ENCODE data around the gene PRDX2. TPM values are rescaled to one million over a fixed set of nuclear protein-coding genes. Genes with fewer than 3 reads are reported as not detected.

The PRDX2 gene
- total and polyA plus RNA-seq, 2 of the 4 experiments (the other 2 are of a cell fraction), result 371 to 378 TPM

DNA sequence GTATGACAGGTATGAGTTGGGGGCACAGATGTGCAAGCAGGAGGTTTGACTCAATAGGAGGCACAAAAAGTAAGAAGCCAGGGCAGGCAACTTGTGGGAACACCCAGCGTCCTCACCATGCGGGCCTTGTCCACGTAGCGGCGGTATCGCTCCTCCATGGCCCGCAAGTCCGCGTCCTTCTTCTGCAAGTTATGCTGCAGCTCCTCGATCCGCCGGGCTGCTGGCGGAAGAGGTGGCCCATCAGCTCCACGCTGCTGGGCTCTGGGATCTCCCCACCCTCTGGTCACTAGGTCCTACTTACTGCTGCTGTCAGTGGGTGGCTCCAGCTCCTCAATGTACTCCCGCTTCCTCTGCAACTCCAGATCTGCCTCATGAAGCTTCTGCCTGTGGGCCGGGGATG is 36.9 kb downstream of the PRDX2 start:
- no peak overlapping the region for H3K14ac ChIP-seq (replicated peaks; ENCODE audit: low read depth, low read length)
- H3K23ac ChIP-seq (ENCODE audit: low read depth, low read length), result no peak overlapping the region
- ATAC-seq (ENCODE audit: low read depth) (no peak), DNase-seq (no peak)
- in situ Hi-C loops (cut with MboI; ENCODE audit: low sequenced_read_pairs) (loop anchor here (5.0 kb wide), 1 partner anchor 38 kb away; the partner anchor contains the start of genes PRDX2 and THSD8), intact Hi-C loops (cut with micrococcal nuclease) (no loop called here), dilution Hi-C loops (cut with HindIII; ENCODE audit: low sequenced_read_pairs, unreplicated experiment) (no loop called here)
- H3K79me1 ChIP-seq (ENCODE audit: low read depth in 1 of 2, low read length in 2 of 2), result no peaks in the 10 kb centered on the region
- no peaks in the 10 kb centered on the region for H3K9me3 ChIP-seq (ENCODE audit: control insufficient read depth, insufficient read depth, low read length)
- no peak overlapping the region for H3K56ac ChIP-seq (ENCODE audit: extremely low read depth, insufficient read depth, low read length)
- ChIA-PET POLR2A (ENCODE audit: unreplicated experiment) (interaction anchor here (1.1 kb wide), 1 partner anchor 79 kb away, joined by 10 read pairs; no protein-coding TSS in a partner anchor), CTCF (interaction anchor here (0.7 to 1.4 kb wide), 4 partner anchors 27 to 84 kb away, joined by 3 read pairs; no protein-coding TSS in a partner anchor)
- no peaks in the 10 kb centered on the region for H3K4me1 ChIP-seq (ENCODE audit: control insufficient read depth, insufficient read depth, low read length)
- peaks cover 5% of the 10 kb centered on the region; the same call in 1 of the 2 replicates for H4K20me1 ChIP-seq (ENCODE audit: insufficient read depth, low read length)
- no peak overlapping the region for H3K9ac ChIP-seq (ENCODE audit: low read depth, low read length)
- H4K91ac ChIP-seq (ENCODE audit: insufficient read depth, low read depth, low read length), result no peak overlapping the region
- no peaks in the 10 kb centered on the region for H3K9me1 ChIP-seq (ENCODE audit: insufficient read depth, low read length)
- no peak overlapping the region for H3K4me2 ChIP-seq (ENCODE audit: low read depth, low read length)
- no peak overlapping the region for H2AK5ac ChIP-seq (ENCODE audit: low read depth, low read length)
- no peak overlapping the region for H2BK20ac ChIP-seq (ENCODE audit: low read depth, low read length)
- H2AFZ ChIP-seq (replicated peaks; ENCODE audit: low read length, poor library complexity), result no peak overlapping the region
- H4K5ac ChIP-seq (ENCODE audit: low read depth, low read length), result no peak overlapping the region
- H2BK5ac ChIP-seq (ENCODE audit: low read depth, low read length, poor library complexity, severe bottlenecking), result no peak overlapping the region
- H3K18ac ChIP-seq (ENCODE audit: low read depth, low read length), result no peak overlapping the region
- H3K27ac ChIP-seq (ENCODE audit: insufficient read depth, low read length), result no peak overlapping the region
- TF ChIP-seq ELK1 (IDR thresholded peaks at IDR 0.05; ENCODE audit: borderline replicate concordance, low read depth, low read length) (no peak), SMC3 (IDR thresholded peaks at IDR 0.05; ENCODE audit: low read depth, low read length) (no peak), RAD21 (IDR thresholded peaks at IDR 0.05; ENCODE audit: low read length) (no peak), BHLHE40 (IDR thresholded peaks at IDR 0.05; ENCODE audit: low read depth, low read length) (no peak), RFX5 (IDR thresholded peaks at IDR 0.05; ENCODE audit: low read depth, low read length) (no peak), MXI1 (IDR thresholded peaks at IDR 0.05; ENCODE audit: borderline replicate concordance, low read depth, low read length) (no peak), MAZ (IDR thresholded peaks at IDR 0.05; ENCODE audit: borderline replicate concordance, low read depth, low read length) (no peak), USF2 (IDR thresholded peaks at IDR 0.05; ENCODE audit: low read depth, low read length) (no peak), FOS (IDR thresholded peaks at IDR 0.05; ENCODE audit: low read depth, low read length) (no peak)
- TF ChIP-seq, protein P1, sequence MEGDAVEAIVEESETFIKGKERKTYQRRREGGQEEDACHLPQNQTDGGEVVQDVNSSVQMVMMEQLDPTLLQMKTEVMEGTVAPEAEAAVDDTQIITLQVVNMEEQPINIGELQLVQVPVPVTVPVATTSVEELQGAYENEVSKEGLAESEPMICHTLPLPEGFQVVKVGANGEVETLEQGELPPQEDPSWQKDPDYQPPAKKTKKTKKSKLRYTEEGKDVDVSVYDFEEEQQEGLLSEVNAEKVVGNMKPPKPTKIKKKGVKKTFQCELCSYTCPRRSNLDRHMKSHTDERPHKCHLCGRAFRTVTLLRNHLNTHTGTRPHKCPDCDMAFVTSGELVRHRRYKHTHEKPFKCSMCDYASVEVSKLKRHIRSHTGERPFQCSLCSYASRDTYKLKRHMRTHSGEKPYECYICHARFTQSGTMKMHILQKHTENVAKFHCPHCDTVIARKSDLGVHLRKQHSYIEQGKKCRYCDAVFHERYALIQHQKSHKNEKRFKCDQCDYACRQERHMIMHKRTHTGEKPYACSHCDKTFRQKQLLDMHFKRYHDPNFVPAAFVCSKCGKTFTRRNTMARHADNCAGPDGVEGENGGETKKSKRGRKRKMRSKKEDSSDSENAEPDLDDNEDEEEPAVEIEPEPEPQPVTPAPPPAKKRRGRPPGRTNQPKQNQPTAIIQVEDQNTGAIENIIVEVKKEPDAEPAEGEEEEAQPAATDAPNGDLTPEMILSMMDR (conservative IDR thresholded peaks at IDR 0.05; ENCODE audit: low read depth, low read length), result no peak
- no peak overlapping the region for H3K4ac ChIP-seq (ENCODE audit: low read depth, low read length)
- H2AK9ac ChIP-seq (replicated peaks; ENCODE audit: low read depth, low read length, poor library complexity), result no peak overlapping the region
- H3K4me3 ChIP-seq (ENCODE audit: insufficient read depth, low read depth, low read length), result no peak overlapping the region
- peaks cover 9% of the 10 kb centered on the region for H3K36me3 ChIP-seq (ENCODE audit: control insufficient read depth, insufficient read depth, low read length)
- H3K27me3 ChIP-seq (ENCODE audit: control insufficient read depth, insufficient read depth, low read length), result no peaks in the 10 kb centered on the region
- no peak overlapping the region for H2BK120ac ChIP-seq (ENCODE audit: low read depth, low read length)
- no peak overlapping the region for H4K8ac ChIP-seq (ENCODE audit: low read depth in 2 of 2, low read length in 2 of 2)
- whole genome bisulfite sequencing, 2 experiments (ENCODE audit: extremely low coverage in 2 of 2, insufficient read length in 1 of 2), result 94% methylated on average over 15 of the region's 16 CpGs; no CpG with 5 or more reads in 1 of the 2 experiments
- BruUV-seq (replicated peaks), result no TSS peak
- no peak overlapping the region for H2BK15ac ChIP-seq (ENCODE audit: low read depth, low read length)
